ENCODE results near the gene TMEM17. TPM values are rescaled to one million over a fixed set of nuclear protein-coding genes. Genes with fewer than 3 reads are reported as not detected.
"Not testable (repeated sequence)": the region's sequence is repeated elsewhere in the genome, so short reads cannot be mapped to it uniquely, and the experiment has no call there.

TMEM17 gene, protein sequence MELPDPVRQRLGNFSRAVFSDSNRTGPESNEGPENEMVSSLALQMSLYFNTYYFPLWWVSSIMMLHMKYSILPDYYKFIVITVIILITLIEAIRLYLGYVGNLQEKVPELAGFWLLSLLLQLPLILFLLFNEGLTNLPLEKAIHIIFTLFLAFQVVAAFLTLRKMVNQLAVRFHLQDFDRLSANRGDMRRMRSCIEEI
- under 1 TPM; 0.32 to 0.70 TPM for total RNA-seq

- H3K27ac Mint-ChIP-seq = peak within 1 kb of the TSS; percentile 75
These were observed at the start of gene TMEM17 for GRCh38 chr2:62505750-62506420. TMEM17 (minus strand) TSS chr2:62506195; CDS start chr2:62506129, 66 bp downstream.

GRCh38 chr2:62554440-62554839, 48.4 kb upstream of the TMEM17 start:
- no peaks in the 10 kb centered on the region for H3K36me3 Mint-ChIP-seq (ENCODE audit: insufficient read depth in 2 of 2)
- no peak overlapping the region for H3K27ac Mint-ChIP-seq
- H3K9me3 Mint-ChIP-seq = peaks cover 4 to 5% of the 10 kb centered on the region in 2 donors
- H3K4me3 Mint-ChIP-seq = no peak overlapping the region
- H3K4me1 Mint-ChIP-seq (ENCODE audit: low read depth) = no peaks in the 10 kb centered on the region
- peaks cover 41% of the 10 kb centered on the region for H3K27me3 Mint-ChIP-seq (ENCODE audit: low read depth)
- ATAC-seq (replicated peaks in 1 of 2) (no peak), DNase-seq (no peak)

More at GRCh38 chr2:62505750-62506420, at the start of gene TMEM17:
- Mint-ChIP-seq H3K36me3 (ENCODE audit: insufficient read depth in 2 of 2) (no peaks in the 10 kb centered on the region), H3K9me3 (no peaks in the 10 kb centered on the region), H3K4me1 (ENCODE audit: low read depth) (peaks cover 12% of the 10 kb centered on the region), H3K4me3 (peak within 1 kb of the TSS; percentile 86 to 90), H3K27me3 (ENCODE audit: low read depth) (peaks cover 27% of the 10 kb centered on the region)
- DNase-seq = peak; percentile 47 to 53
- ATAC-seq (replicated peaks in 1 of 2) = peak; percentile 84 to 85

- Mint-ChIP-seq H3K27me3 (ENCODE audit: low read depth) (peaks cover 23% of the 10 kb centered on the region), H3K4me1 (ENCODE audit: low read depth) (no peaks in the 10 kb centered on the region), H3K9me3 (no peaks in the 10 kb centered on the region), H3K4me3 (no peak overlapping the region), H3K36me3 (ENCODE audit: insufficient read depth in 2 of 2) (no peaks in the 10 kb centered on the region), H3K27ac (no peak overlapping the region)
- DNase-seq (no peak), ATAC-seq (replicated peaks in 1 of 2) (no peak)
These were observed 44.5 kb upstream of the TMEM17 start for GRCh38 chr2:62550461-62550860.

- H3K4me1 Mint-ChIP-seq (ENCODE audit: low read depth) = no peaks in the 10 kb centered on the region
- H3K27me3 Mint-ChIP-seq (ENCODE audit: low read depth) = peaks cover 7% of the 10 kb centered on the region
- DNase-seq = no peak
- H3K9me3 Mint-ChIP-seq = no peaks in the 10 kb centered on the region
- no peak overlapping the region for H3K4me3 Mint-ChIP-seq
- H3K36me3 Mint-ChIP-seq (ENCODE audit: insufficient read depth in 2 of 2) = no peaks in the 10 kb centered on the region
- ATAC-seq (replicated peaks in 1 of 2) = no peak
- no peak overlapping the region for H3K27ac Mint-ChIP-seq
These were observed 41.9 kb upstream of the TMEM17 start for GRCh38 chr2:62547854-62548253.

GRCh38 chr2:62545261-62545660, 39.3 kb upstream of the TMEM17 start:
- H3K4me3 Mint-ChIP-seq = no peak overlapping the region
- H3K9me3 Mint-ChIP-seq = no peaks in the 10 kb centered on the region
- ATAC-seq (replicated peaks in 1 of 2) (no peak), DNase-seq (no peak)
- no peak overlapping the region for H3K27ac Mint-ChIP-seq
- no peaks in the 10 kb centered on the region for H3K4me1 Mint-ChIP-seq (ENCODE audit: low read depth)
- H3K27me3 Mint-ChIP-seq (ENCODE audit: low read depth) = no peaks in the 10 kb centered on the region
- no peaks in the 10 kb centered on the region for H3K36me3 Mint-ChIP-seq (ENCODE audit: insufficient read depth in 2 of 2)

- Mint-ChIP-seq H3K36me3 (ENCODE audit: insufficient read depth in 2 of 2) (peaks cover 0 to 1% of the 10 kb centered on the region in 2 donors), H3K27me3 (ENCODE audit: low read depth) (peaks cover 9% of the 10 kb centered on the region), H3K4me3 (no peak overlapping the region), H3K4me1 (ENCODE audit: low read depth) (no peaks in the 10 kb centered on the region), H3K27ac (no peak overlapping the region), H3K9me3 (peaks cover 2 to 5% of the 10 kb centered on the region in 2 donors)
- no peak for ATAC-seq (replicated peaks in 1 of 2)
- DNase-seq = no peak
These were observed 34.6 kb upstream of the TMEM17 start for GRCh38 chr2:62540408-62541168.

- Mint-ChIP-seq H3K4me3 (no peak overlapping the region), H3K9me3 (peaks cover 2 to 8% of the 10 kb centered on the region in 2 donors), H3K27me3 (ENCODE audit: low read depth) (peaks cover 9% of the 10 kb centered on the region), H3K4me1 (ENCODE audit: low read depth) (no peaks in the 10 kb centered on the region), H3K36me3 (ENCODE audit: insufficient read depth in 2 of 2) (peaks cover 3% of the 10 kb centered on the region in 2 donors), H3K27ac (no peak overlapping the region)
- no peak for ATAC-seq (replicated peaks in 1 of 2)
- no peak for DNase-seq
These were observed 33.8 kb upstream of the TMEM17 start for GRCh38 chr2:62539606-62540407.

- H3K36me3 Mint-ChIP-seq (ENCODE audit: insufficient read depth in 2 of 2) = peaks cover 6% of the 10 kb centered on the region in 2 donors
- peaks cover 4 to 11% of the 10 kb centered on the region in 2 donors for H3K9me3 Mint-ChIP-seq
- no peak overlapping the region for H3K4me3 Mint-ChIP-seq
- peaks cover 9% of the 10 kb centered on the region for H3K27me3 Mint-ChIP-seq (ENCODE audit: low read depth)
- no peak for ATAC-seq (replicated peaks in 1 of 2)
- H3K4me1 Mint-ChIP-seq (ENCODE audit: low read depth) = no peaks in the 10 kb centered on the region
- DNase-seq = no peak
- H3K27ac Mint-ChIP-seq = no peak overlapping the region
These were observed 32.8 kb upstream of the TMEM17 start for GRCh38 chr2:62538756-62539155.

- DNase-seq = no peak
- Mint-ChIP-seq H3K4me1 (ENCODE audit: low read depth) (no peaks in the 10 kb centered on the region), H3K36me3 (ENCODE audit: insufficient read depth in 2 of 2) (peaks cover 6 to 7% of the 10 kb centered on the region in 2 donors), H3K27me3 (ENCODE audit: low read depth) (peaks cover 9% of the 10 kb centered on the region), H3K4me3 (no peak overlapping the region), H3K9me3 (peaks cover 8 to 13% of the 10 kb centered on the region in 2 donors), H3K27ac (no peak overlapping the region)
- no peak for ATAC-seq (replicated peaks in 1 of 2)
These were observed 31.8 kb upstream of the TMEM17 start for GRCh38 chr2:62537814-62538213.

- Mint-ChIP-seq H3K36me3 (ENCODE audit: insufficient read depth in 2 of 2) (peaks cover 6 to 7% of the 10 kb centered on the region in 2 donors), H3K27me3 (ENCODE audit: low read depth) (peaks cover 9% of the 10 kb centered on the region), H3K27ac (no peak overlapping the region), H3K9me3 (peaks cover 8 to 13% of the 10 kb centered on the region in 2 donors), H3K4me1 (ENCODE audit: low read depth) (no peaks in the 10 kb centered on the region), H3K4me3 (no peak overlapping the region)
- ATAC-seq (replicated peaks in 1 of 2) (no peak), DNase-seq (no peak)
These were observed 31.0 kb upstream of the TMEM17 start for GRCh38 chr2:62536873-62537547.

DNA sequence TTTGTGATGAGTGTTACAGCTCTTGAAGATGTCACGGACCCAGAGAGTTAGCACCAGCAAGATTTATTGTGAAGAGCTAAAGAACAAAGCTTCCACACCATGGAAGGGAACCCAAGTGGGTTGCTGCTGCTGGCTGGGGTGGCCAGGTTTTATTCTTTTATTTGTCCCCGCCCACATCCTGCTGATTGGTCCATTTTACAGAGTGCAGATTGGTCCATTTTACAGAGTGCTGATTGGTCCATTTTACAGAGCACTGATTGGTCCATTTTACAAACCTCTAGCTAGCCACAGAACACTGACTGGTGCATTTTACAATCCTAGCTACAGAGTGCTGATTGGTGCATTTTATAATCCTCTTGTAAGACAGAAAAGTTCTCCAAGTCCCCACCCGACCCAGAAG, 29.5 kb upstream of the TMEM17 start:
- DNase-seq; H3K4me3 Mint-ChIP-seq; H3K36me3 Mint-ChIP-seq (ENCODE audit: insufficient read depth in 2 of 2); H3K4me1 Mint-ChIP-seq (ENCODE audit: low read depth); H3K27me3 Mint-ChIP-seq (ENCODE audit: low read depth); ATAC-seq (replicated peaks in 1 of 2); H3K27ac Mint-ChIP-seq: not testable (repeated sequence)
- peaks cover 8 to 13% of the 10 kb centered on the region in 2 donors for H3K9me3 Mint-ChIP-seq

- Mint-ChIP-seq H3K27ac (no peak overlapping the region), H3K4me3 (no peak overlapping the region), H3K4me1 (ENCODE audit: low read depth) (no peaks in the 10 kb centered on the region), H3K36me3 (ENCODE audit: insufficient read depth in 2 of 2) (peaks cover 6 to 7% of the 10 kb centered on the region in 2 donors), H3K9me3 (peaks cover 8 to 11% of the 10 kb centered on the region in 2 donors), H3K27me3 (ENCODE audit: low read depth) (peaks cover 6% of the 10 kb centered on the region)
- DNase-seq (no peak), ATAC-seq (replicated peaks in 1 of 2) (no peak)
These were observed 25.6 kb upstream of the TMEM17 start for GRCh38 chr2:62531594-62531993.

Data from activated T-cell treated with anti-CD3 and anti-CD28 coated beads, Interleukin-2, amount 50 U/mL, for 72 hours (primary cell).